GM21381 (cell line): ENCODE data around the gene DGCR6L.
"Not testable (repeated sequence)": the region's sequence is repeated elsewhere in the genome, so short reads cannot be mapped to it uniquely, and the experiment has no call there.

Experiments
- ATAC-seq: cut with Tn5 transposase; IDR thresholded peaks from one replicate; pipeline ENCODE4 v1.9.1; 2021; ENCODE audit warnings: mild to moderate bottlenecking, moderate library complexity; ENCODE audit not compliant: unreplicated experiment

DGCR6L gene

DNA sequence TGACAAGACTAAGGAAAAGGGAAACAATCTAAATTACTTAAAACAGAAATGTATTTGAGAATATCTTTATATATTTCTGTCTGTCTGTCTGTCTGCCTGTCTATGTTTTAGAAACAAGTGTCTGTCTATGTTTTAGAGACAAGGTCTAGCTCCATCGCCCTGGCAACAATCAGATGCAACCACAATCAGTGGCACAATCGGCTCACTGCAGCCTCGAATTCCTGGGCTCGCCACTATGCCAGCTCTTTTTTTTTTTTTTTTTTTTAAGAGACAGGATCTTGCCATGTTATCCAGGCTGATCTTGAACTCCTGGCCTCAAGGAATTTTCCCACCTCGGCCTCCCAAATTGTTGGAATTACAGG is 8.7 kb upstream of the DGCR6L start:
- ATAC-seq = not testable (repeated sequence)

DNA sequence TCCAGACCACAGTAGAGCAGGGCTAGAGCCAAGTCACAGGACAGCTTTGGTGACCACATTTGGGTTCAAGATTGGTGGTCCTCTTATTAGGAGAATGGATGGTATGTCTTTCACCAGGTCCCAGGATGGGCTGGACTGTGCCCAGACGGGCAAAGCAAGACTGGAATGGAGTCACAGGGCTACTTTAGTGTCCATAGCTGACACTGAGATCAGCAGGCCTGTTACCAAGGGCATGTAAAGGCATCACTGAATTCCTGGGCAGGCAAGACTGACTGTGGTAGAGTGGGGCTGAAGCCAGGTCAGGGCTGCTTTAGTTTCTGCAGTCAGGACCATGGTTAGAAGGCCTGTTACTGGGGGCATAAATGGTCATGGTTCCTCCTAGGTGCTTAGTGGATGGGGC is 6.1 kb upstream of the DGCR6L start:
- ATAC-seq = not testable (repeated sequence)

DNA sequence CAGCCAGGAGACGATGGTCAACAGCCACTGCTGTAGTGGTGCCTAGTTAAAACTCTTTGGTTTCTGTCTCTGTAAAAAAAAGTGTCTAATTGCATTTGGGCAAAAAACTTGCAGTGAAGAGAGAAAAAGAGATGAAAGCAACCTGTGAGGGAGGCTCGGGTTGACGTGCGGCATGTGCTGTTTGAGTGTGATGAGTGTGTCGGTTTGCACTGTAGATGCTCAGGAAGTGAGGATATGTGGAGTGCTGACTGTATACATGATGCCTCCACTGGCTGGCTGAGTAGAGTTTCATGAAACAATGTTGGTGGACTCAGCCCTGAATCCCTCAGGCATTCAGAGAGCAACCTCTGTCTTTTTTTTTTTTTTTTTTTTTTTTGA is 4.3 kb upstream of the DGCR6L start:
- no peak for ATAC-seq

- ATAC-seq = not testable (repeated sequence)
Measured at GRCh38 chr22:20321552-20322211, 1.8 kb upstream of the DGCR6L start.

DNA sequence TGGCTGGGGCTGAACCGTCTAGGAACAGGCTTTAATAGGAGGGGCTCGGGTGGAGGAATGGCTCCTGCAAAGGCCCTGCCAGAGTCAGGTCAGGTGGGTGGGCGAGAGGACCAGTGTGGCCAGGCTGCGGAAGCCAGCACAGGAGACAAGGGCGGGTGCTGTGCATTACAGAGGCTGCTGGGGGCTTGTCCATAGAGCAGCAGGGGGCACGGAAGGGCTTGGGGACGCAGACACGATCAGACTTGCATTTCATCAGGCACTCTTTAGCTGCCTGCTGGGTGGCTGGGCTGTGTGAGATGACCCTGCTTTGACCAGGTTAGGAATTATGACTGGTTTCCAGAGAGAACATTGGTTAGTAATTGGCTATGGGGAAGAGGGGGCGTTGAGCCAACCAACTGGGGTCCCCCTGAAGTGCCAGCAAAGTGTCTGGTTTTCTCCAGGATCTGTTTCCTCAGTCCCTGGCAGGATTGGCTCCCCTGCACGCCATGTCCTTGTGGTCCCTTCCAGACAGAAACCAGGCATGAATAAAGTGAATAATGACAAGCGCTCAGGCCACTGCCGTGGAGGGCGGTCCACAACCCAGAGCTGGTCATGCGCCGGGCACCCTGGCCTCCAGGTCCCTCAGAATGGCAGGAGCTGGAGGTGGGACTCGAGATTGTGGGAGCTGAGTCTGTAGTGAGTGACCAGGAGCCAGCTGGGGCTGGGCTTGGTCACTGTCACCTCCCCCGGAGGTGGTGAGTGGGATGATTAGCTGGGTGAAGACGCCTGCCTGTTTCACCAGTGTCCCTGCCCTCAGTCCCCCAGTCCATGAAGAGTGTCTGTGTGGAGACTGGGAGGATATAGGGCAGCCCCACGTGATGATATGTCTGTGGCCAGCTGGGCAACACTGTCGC is 1.0 kb upstream of the DGCR6L start:
- not testable (repeated sequence) for ATAC-seq

- ATAC-seq = peak; percentile 12
Measured at GRCh38 chr22:20319041-20319744, 667 bp downstream of the DGCR6L start.

- ATAC-seq = not testable (repeated sequence)
Measured at GRCh38 chr22:20318043-20318688, 1.7 kb downstream of the DGCR6L start.

- ATAC-seq = not testable (repeated sequence)
Measured at GRCh38 chr22:20317402-20318042, 2.3 kb downstream of the DGCR6L start.

DNA sequence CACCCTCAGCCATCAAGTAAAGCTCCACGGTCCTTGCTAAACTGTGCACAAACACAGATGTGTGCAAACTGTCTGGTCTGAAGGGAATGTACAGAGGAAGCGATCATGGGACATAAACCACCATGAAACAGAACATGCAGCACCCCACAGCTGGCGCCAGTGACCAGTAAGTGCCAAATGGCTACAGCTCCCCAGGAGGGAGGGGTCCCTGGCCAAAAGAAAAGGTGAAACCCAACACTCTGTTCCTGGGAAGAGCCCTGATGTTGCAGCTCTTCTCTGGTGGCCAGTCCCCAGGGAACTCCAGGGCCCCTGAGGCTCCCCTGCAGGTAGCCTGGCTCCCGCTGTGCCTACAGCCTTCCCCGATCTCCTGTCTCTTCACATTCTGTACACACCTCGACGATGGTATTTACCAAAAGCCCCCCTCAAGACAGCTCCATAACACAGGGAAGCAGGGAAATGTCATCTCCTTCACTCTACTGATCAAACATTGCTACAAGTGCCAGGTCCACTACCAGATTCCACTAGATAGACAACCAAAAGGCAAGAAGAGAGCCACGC is 2.9 kb downstream of the DGCR6L start:
- no peak for ATAC-seq

- ATAC-seq = no peak
Measured at GRCh38 chr22:20316217-20316843, 3.5 kb downstream of the DGCR6L start.

DNA sequence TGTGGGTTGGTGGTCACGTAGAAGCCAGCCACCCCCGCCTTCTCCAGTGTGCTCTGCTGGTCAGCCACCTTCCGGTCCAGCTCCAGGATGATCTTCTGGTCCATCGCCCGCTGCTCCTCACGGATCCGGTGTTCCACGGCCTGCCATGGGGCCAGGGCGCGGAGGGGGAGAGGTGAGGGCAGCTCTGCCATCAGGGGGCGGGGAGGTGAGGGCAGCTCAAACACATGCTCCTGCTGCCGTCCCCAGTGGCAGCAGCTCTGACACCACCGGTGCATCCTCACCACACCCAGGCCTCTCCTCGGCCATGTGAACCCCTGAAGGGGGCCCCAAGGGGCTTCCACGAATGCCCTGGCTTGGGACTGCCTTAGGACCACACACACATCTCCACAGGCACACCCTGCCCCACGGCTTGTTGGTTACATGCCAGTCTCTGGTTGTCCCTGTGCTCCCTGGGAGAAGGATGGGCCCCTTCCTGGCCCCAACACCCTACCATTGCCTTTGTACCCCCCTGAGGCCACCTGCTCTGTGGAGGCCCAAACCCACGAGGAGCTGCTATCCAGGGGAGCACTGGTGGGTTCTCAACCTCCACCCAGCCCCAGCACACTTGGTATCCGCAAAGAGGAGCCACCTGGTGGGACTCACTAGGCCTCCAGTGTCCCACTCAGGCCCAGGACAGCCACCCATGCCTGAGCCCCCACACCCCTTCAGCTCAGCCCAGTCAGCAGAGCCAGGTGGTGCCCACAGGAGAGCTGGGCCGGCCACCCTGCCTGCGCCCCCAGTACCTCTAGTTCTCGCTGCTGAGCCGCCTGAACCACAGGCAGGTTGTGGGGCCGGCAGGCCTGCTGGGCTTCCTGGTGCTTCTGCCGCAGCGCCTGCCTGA is 4.3 kb downstream of the DGCR6L start:
- ATAC-seq = no peak

DNA sequence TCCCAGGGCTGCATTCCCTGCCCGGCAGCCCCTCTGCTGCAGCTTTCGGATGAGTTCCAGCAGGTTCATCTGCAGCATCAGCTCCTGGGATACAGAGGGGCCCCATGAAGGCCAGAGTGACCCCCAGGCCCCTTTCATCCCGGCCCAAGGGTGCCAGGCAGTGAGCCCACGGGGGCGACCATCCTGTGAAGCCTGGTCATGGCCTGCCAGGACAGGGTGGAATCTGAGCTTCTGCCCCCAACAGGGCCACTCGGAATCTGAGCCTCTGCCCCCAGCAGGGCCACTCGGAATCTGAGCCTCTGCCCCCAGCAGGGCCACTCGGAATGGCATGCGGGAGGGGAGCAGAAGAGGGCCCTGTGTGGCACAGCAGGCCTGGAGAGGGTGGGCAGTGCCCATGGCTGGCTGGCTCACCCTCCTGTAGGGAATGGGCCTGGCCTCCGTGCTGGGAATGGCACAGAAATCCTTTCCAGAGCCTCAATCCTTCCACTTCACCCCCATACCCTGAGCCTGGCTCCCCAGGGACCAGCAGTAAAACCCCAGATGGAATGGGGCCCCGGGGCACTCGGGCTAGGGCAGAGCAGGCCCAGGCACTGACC is 5.0 kb downstream of the DGCR6L start:
- ATAC-seq = not testable (repeated sequence)

DNA sequence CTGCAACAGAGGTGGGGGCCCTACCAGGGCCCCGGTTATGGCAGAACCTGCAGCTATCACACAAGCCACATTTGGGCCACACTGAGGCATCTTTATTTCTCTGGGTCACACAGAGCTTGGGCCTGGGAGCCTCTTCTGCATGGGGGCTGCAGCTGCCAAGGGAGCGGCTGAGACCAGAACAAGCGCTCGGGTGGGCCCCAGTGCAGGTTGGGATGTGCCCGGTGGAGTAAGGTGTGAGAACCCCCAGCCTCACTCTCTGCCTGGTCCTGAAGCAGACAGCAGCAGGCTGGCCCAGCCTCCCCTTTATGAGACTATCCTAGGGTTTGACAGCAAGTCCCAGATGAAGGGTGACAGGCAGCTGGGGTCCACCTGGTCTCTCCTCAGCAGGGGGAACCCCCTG is 5.7 kb downstream of the DGCR6L start:
- ATAC-seq = not testable (repeated sequence)

DNA sequence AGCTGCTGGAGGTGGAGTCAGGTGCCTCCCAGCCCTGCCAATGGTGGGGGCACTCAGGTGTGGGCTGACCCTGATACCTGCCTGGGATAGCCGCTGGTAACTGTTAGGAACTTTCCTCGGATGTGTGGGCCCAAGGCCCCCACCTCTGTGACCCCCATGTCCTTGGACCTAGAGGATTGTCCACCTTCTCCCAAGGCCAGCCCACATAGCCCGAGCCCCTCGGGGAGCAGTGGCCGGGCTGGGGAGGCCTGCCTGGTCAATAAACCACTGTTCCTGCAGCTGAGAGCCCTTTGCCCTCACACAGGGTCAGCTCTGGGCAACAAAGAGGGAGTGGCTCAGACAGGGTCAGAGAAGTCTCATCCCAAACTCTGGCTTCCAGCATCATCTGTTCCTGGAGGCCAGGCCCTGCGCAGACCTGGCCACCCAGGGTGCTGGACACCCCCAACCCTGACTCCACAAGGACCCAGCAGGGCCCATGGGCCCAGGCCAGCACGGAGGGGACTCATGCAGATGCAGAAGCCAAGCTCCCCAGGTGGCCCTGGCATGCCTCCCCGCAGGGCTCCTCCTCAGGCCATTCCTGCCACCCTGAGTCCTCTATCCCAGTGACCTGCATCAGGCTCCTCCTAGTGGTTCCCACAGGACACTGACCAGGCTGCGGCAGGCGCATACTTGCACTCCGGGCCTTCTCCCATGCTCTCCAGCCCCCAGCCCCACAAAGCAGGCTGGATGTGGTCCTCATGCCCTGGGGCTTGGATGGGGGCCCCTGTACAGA is 6.4 kb downstream of the DGCR6L start:
- ATAC-seq = not testable (repeated sequence)

DNA sequence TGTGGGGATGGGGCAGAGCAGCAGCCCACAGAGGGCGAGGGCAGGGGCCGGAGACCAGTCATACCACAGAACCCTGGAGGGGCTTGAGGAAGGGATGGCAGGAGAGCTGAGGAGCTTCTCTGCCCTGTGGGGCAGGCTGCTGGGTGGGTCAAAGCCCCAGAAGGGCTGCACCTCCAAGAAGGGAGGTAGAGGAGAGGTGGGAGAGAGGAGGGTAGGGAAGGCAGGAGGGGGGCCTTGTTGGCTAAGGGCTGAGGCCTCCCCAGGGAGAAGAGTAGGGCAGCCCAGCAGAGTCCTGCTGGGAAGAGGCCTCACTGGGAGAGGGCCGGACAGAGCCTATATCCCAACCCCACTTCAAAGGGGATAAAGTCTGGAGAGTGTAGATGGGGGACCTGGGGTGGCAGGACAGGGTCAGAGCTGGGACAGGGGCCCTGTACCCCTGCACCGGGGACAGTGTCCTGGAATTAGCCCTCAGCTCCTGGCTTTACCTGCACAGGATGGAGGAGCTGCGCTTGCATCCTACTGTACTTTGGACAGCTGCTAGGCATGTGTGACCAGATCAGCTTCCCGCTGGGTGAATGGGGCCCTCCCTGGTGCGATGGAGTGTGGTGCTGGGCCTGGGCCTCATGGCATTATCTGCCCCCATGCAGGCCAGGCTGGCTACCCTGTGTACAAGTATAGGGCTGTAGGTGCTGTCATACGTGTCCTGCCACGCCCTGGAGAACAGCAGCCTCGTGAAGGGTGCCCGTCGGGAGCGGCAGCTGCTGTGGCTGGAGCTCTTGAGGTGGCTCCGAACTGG is 7.3 kb downstream of the DGCR6L start:
- no peak for ATAC-seq

GRCh38 chr22:20311249-20312062 is 8.4 kb downstream of the DGCR6L start:
- ATAC-seq = not testable (repeated sequence)
